Left hindlimb (tissue), 1 donor: ENCODE measurements around the gene KCNQ2.

Experiments
- DNase-seq: peaks from one replicate; pipeline ENCODE4 v3.0.0-alpha.2; 2018

The KCNQ2 gene

DNA sequence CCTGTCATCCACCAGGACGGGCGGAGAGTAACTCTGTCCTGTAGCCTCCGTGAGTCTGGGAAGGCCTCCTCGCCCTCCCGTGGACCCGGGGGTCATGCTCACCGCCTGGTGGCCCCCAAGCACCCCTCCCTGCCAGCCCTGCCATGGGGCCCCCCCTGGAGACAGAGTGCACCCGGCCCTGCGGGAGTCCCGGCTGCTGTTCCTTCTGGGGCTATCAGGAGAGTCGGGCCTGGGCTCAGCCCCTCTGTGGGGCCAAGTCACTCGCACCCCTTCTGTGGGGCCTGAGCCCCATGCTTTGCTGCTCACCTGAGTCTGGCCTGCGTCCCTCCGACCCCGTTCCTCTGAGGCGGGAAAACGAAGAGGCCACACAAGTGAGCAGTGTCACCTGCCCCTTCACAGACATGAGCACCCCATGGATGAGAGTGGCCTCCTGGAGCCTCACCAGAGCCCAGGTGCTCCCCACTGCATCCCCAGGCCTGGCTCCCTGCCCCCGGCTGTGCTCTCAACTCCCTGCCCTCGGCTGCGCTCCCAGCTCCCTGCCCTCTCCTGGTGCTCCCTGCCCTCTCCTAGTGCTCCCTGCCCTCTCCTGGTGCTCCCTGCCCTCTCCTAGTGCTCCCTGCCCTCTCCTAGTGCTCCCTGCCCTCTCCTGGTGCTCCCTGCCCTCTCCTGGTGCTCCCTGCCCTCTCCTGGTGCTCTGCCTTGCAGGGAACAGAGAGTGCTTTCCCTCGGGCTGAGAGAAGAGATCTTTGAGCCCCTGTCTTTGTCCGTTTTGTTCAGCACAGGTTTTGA lies 106.7 kb downstream of the KCNQ2 start:
- no peak for DNase-seq

DNA sequence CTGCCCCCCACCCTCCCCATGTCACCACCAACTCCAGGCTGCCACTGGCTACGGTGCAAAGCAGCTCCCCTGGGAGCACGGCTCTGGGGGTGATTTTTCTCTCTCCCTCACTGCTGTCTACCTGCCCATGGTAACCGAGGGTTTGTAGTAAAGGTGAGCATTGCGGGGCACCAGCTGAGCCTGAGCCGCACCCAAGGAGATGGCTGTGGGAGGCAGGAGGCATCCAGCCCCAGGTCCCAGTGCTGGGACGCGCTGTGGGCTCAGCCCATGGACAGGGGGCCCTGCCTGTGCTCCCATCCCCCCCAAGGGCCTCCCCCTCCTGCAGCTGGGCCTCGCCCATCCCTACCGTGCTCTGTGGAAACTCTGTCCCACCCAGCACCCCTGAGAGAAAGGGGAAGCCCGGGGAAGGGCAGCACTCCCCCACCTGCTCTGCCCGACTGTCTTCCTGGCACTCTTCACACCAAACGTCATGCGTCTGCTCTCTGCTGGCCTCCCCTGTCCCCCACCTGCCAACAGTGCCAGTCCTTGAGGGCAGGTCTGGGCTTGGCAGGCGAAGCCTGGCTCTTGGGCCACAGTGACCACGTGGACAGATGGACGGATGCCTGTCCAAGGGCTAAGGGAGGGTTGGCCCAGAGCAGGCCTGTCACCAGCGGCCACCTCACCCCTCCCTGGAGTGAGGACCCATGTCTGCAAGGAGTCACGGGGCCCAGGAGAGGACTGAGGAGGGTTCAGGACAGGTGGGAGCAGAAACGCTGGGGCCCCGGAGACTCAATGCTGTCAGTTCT lies 107.5 kb downstream of the KCNQ2 start:
- no peak for DNase-seq

DNA sequence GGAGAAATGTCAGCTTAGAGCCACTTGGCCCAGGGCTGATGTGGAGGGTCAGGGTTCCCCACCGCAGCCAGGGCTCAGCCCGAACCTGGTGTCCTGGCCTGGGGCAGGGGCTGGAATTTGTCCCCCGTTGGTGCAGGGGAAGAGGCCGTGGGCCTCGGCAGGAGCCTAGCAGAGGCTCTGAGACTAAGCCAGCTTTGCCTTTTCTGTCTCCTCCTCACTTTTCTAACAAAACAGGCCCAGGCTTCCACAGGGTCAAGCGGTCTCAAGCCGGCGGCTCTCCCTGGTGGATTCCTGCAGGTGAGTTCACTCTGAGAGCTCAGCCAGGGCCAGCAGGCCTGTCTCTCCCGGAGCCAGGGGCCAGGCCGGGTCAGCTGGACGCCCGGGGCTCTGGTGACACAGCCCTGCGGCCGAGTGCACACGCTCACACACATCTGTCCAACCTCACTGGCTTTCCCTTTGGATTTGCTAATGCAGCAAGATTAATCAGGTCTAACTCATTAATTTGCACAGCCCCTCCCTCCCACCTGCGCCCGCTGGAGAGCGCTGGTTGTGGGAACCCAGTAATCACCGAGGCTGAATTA lies 108.4 kb downstream of the KCNQ2 start:
- no peak for DNase-seq

DNA sequence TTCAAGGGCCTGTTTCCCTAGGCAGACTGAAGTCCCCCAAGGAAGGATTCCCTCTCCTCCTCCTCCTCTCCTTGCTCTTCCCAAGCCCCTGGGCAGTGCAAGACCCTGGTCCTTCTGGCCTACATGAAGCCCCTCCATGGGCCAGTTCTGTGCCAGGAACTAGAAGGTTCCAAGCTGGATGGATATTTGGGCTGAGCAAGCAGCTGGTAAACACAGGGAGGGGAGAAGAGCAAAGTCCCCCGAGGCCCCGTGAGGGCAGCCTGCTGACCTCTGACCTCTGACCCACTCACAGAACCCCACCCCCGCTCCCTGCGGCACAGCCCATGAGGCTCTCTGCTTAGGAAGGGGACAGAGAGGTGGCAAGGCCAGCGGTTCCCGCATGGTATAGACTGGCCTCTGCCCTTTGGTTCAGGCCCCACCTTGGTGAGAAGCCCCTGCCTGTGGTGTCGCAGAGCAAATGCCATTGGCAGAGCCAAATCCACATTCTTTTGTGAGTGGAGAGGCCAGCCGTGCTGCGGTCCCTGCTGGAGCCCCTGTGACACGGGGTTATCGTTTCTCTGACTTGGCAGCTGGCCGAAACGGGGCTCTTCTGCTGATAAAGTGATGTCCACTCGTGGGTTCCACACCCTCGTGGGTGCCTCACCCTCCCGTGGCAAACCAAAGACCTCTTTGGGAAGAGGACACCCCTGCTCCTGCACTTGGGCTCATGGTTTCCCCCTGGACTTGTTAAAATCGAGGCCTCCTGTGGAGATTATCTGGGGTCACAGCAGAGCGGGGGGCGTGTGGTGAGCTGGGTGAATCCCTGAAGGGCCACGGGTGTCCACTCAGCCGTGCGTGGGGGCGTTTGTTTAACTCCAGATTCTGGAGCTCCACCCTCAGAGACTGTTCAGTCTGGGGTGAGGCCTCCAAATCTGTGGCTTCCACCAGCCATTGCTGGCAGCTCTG lies 109.2 kb downstream of the KCNQ2 start:
- DNase-seq = no peak

DNA sequence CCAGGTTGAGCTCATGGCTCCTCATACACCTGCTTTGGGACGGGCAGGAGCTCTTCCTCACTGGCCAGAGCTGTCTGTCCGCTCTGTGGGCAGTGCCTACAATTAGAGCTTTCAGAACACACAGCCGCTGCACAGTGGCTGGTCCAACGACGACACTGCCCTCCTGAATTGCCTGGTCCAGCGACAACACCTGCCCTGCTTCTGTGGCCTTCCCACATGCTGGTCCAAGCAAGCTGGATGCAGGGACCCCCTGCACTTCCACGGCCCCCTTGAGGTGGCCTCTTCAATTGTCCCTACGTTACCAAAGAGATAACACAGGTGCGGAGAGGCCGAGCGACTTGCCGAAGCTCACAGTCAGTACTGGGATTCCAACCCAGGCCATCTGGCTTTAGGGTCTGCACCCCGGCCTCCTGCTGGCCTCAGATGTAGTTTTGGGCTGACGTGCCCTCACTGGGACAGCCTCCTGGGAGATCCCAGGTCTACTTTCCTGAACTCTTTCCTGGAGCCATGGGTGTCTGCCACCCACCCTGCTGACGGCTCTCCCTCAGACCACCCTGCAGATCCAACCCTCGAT lies 109.9 kb downstream of the KCNQ2 start:
- no peak for DNase-seq

DNA sequence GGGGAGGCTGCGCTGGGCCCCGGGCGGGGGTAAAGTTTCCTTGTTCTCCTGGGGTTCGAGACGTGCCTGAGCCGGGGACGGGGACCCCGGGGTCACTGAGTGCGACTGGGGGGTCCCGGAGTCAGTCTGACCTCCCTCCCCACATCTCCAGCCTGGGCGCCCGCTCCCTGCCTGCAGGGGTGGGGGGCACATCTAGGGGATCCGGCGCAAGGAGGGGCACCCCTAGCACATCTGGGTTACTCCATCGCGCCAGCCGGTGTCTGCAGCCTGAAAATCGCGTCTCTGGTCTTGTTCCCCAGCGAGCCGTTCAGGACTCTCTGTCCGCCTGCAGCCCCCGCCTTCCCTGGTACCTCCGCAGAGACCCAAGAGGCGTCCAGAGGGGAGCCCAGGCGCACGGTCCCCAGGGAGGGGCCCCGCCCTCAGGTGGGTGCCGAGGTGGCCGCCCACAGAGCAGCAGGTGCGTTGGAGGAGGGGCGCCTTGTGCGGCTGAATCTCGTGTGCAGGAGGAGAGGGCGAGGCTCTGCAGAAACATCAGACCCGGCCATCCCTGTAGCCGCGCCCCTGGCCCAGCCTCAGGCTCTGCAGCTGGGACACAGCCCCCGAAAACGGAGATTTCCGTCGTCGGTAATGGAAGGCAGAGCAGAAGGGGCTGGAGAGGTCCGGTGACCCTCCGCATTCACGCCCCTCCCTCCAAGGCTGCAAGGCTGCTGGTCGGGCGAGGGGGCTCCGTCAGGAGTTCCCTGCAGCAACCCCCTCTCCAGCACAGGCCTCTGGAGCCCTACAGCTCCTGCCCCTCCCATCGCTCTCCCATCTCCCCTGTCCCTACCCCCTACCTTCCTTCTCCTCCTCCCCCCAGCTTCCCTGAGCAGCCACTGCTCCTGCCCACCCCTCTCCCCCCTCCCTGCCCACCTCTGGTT lies 110.7 kb downstream of the KCNQ2 start:
- no peak for DNase-seq

DNA sequence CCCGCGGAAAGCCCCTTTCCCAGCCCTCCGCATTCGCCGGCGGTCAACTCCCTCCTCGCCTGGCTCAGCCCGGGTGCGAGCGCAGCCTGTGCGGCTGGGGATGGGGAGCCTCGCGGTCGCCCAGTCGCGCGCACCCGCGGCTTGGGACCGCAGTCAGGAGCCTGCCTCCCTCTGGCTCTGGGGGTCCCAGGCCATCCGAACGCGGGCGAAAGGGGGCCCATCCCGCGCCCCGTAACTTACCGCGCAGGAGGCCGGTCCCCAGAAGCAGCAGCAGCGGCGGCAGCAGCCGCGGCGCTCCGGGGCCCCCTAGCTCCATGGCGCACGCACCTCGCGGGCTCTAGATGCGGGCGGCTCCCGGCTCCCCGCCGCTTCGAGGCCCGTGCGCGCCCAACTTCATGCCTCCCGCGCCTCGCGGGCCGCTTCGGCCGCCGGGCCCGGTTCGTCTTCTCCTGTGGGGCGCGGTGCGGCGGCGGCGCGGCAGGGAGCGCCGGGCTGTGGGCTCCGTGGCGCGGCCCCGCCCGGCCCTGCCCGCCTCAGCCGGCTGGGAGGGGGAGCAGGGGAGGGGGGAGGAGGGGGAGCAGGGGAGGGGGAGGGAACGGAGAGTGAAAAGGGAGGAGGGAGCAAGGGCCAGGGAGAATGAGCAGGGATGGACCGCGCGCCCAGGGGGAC lies 111.5 kb downstream of the KCNQ2 start, which contains the start of gene CHRNA4:
Gene CHRNA4 (minus strand): TSS at position 500 of the 669 bp plus-strand sequence. CDS start 184 bp downstream, at position 316.
- no peak for DNase-seq

DNA sequence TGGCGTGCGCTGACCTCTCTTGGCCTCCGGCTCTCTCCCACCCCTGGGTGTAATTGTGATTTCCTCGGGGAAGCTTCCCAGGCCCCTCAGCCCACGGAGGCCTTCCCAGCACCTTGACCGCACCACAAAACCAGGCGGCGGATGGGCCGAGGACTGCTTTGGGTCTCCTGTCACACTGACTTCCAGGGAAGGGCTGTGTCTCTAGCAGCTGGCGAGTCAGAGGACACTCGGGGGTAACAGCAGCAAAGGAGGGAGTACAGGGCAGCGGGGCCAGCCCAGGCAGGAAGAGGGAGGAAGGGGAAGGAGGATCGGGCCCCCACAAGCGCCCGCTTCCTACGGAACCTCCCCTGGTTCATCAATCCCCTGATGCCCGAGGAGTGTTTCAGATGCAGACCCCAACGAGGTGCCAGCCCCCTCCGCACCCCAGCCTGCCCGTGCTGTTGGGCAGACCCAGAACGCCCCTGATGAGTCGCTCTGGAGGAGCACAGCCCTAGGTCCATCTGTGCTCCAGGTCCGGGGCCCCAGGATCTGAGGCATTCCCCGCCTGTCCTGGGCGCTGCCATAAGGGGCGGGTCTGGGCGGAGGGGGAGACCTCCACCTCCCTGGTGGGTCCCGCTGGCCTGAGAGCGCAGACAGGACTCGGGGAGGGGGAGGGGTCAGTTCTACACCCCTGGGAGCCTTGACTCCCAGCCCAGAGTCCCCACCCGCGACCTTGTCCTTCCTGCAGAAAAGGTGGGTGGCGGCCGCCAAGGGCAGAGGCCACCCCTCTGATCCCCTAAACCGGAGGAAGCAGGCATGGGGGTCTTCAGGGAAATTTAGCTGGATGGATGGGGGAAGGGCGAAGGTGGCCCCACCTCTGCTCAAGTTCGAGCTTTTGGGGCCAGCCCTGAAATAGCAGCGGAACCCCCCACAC lies 112.3 kb downstream of the KCNQ2 start:
- DNase-seq = no peak

DNA sequence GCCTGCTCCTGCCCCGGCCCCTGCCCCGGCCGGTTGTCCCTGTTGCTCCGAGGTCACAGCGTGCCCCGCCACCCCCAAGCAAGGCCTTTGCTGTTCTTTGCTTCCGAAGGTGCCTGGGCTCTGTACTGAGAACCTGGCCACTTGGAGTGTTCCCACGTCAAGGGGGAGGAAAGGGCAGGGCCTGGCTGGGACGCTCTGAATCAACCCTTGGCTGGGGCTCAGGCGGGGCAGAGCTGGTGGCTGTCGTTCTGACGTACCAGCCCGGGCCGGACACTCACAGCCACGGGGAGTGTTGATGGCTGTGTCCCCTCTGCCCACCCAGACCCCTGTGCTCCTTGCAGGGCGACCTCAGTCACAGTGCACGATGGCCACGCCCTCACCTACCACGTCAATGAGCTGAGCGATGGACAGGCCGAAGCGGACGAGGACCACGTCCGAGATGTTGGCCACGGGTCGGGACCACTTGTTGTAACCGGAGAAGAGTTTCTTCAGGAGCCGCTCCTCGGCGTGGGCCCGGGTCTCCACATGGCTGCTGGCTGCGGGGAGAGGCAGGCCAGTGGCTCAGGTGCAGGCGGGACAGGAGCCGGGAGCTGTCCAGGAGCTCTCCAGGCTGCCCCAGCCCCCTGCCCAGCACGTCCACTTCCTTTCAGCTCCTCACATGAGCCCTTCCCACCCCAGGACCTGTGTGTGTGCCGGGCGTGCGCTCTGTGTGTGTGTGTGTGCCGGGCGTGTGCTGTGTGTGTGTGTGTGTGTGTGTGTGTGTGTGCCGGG lies 113.1 kb downstream of the KCNQ2 start:
- DNase-seq = no peak

DNA sequence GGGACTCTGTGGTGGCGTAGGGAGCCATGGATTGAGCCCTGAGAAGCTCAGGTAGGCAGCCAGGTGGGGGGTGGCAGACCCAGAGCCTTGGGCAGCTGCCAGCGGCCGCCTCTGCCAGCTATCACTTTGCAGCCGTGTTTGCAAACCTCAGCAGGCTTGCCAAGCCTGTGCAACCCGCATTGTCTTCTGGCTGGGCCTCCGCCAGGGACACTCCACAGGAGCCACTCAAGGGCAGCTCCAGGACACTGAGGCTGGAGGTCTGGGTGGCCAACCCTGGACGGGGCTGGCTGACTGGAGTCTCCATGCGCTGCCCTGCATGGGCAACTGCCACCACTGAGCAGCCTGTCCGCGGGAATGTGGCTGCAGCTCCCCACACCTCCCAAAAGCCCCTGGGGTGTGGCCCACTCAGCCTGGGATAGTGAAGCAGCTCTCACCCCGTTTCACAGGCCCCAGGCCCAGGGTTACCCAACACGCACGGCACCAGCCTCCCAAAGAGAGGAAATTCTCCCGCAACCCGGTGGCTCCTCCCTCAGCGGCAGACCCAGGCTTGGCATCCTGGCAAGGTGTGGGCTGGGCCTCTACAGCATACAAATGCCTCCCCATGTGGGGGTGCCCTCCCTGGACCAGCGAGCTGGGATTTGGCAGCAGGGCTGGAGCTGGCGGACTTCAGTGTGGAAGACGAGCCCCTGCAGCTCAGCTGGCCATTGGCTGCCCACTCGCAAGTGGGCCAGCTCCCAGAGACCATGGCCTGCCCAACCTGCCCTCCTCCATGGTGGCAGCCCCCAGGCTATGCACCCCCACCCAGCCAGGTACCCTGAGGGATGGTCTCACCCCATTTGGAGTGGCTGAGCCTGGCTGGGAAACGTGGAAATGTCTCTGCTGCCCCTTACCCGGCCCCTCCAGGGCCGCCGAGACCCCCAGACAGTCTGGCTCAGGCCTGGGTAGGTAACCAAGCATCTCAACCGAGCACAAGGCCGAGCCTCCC lies 114.2 kb downstream of the KCNQ2 start:
- no peak for DNase-seq

DNA sequence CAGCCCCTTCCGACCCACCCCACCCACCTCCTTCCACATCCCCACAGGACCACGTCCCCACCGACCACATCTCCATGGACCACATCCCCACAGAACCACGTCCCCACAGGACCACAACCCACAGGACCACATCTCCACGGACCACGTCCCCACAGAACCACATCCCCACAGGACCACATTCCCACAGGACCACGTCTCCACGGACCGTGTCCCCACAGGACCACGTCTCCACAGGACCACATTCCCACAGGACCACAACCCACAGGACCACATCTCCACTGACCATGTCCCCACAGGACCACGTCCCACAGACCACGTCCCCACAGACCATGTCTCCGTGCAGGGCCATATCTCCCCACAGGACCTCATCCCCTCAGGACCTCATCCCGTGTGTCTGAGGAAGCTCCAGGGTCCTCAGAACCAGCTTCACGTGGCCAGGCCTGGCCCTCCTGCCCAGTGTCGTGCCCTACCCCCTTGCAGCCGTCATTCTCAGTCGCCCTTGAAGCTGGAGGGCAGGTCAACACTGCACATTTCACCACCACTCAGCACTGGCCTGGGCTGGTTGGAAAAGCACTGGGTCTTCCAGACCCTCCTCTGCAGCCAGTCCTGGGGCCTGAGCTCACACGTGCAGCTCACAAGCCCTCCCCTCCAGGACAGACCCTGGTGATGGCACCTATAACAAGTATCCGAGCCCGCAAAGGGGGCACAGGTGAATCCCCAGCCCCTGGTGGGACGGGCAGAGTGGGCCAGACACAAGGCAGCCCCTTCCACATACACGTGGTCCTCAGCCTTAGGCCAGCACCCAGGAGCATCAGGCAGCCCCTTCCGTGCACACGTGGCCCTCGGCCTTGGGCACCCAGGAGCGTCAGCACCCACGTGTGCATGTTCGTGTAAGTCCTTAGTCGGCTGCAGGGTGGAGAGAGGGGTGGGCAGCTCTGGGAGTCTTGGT lies 115.2 kb downstream of the KCNQ2 start:
- no peak for DNase-seq

DNA sequence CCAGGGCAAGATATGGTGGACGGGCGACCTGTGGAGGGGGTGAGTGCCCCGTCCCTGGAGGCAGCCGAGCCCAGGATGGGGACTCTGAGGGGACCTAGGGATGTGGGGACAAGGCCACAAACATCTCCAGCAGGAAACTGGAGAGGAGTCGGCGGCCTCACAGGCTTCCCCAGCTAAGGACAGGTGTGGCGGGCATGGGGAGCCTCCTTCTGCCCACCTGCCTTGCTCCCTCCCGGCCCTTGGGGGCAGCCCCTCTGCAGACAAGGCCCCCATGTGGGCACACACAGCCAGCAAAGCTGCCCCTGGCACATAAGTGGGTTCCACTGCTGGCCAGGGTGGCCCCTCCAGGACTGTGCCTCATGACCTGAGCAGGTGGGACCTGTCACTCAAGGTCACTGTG lies 115.9 kb downstream of the KCNQ2 start:
- no peak for DNase-seq

DNA sequence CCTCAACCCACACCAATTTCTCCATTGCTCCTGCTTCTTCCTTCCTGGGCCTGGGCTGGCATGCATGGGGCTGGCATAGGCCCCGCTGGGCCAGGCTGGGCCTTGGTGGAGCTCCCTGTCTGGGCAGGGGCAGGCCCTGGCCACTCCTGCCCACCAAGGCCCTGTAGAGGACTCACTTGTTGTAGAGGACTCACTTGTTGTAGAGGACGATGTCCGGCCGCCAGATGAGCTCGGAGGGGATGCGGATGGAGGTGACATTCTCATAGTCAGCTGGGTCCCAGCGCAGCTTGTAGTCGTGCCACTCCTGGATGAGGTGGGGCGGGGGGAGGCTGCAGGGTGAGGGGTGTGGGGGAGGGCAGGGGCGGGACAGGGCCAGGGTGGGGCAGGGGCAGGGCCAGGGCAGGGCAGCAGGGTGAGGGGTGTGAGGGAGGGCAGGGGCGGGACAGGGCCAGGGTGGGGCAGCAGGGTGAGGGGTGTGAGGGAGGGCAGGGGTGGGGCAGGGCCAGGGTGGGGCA lies 116.6 kb downstream of the KCNQ2 start:
- no peak for DNase-seq

DNA sequence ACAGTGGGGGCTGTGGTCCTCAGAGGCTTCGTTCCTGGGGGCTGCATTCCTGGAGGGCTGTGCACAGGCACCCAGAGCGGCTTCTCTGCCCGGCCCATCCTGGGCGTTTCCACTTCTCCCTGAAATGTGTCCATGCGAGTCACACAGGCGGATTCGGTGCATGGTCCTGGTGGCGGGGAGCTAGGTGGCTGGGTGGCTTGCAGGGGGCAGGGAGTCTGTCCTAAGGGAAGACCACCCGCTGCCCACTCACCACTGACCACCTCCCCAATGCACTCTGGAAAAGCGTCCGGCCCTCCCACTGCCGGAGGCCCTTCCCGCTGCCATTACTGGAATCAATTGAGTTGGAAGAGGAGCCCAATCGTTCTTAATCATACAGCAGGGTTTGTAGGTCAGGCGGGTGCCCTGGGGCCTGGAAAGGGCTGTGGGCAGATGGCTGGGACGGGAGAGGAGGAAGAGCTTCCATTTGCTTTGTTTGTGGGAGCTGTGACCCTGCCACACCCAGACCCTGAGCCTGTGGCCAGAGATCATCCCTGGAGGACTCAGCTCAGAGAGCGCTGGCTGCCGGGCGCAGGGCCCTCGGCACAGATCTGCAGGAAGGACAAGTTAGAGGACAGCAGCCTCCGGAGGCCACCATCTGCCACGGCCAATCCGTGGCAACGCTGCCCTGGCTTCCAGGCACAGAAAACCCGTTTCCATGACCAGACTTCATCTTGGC lies 117.7 kb downstream of the KCNQ2 start:
- DNase-seq = no peak

DNA sequence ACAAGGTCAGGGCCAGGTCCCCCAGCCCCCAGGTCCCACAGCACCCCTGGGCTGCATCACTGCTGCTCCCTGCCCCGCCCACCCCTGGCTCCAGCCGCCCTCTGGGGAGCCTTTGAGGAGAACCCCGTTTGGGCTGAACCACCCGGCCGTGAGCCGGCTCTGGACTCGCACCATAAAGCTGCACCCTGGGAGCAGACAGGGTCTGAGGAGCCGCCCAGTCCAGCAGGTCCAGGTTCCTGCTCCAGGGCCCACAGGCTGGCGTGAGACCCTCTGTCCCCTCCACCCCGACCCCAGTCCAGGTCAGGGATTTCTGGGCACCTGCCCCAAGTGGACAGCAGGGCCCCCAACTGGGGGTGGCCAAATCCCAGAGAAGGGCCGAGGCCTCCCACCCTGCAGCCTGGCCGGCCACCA lies 119.6 kb downstream of the KCNQ2 start:
- DNase-seq = no peak
